Vagina (tissue), 2 donors: Measurements from ENCODE around the gene LRIF1. TPM values are rescaled to one million over a fixed set of nuclear protein-coding genes. Genes with fewer than 3 reads are reported as not detected.

Source experiments
- DNase-seq, 2 donors: peaks; one replicate each; pipeline ENCODE4 v3.0.0-alpha.2; 2017; ENCODE audit errors: extremely low spot score in 2 of 2
- H3K27ac ChIP-seq: fragments of 200-600 bp; sonication (generic); one replicate; pipeline ENCODE4 v1.5.1; 2019
- H3K27me3 ChIP-seq: fragments of 200-600 bp; sonication (generic); one replicate; pipeline ENCODE4 v1.5.1; 2019
- H3K36me3 ChIP-seq, 2 donors: fragments of 200-600 bp; sonication (generic); one replicate each; pipeline ENCODE4 v1.5.1; 2017 to 2019
- H3K4me1 ChIP-seq: fragments of 200-600 bp; sonication (generic); one replicate; pipeline ENCODE4 v1.5.1; 2019
- H3K4me3 ChIP-seq, 2 donors: fragments of 200-600 bp; sonication (generic); 1 replicate in 1 of 2; 2 replicates in 1 of 2; pipeline ENCODE4 v1.5.1; 2016 to 2019
- H3K9me3 ChIP-seq: fragments of 200-600 bp; sonication (generic); one replicate; pipeline ENCODE4 v1.5.1; 2019
- POLR2A ChIP-seq, 2 donors: fragments of 450-650 bp; IDR thresholded peaks; one replicate each; pipeline ENCODE4 v1.6.1; 2017; ENCODE audit warnings: antibody characterized with exemption in 2 of 2, mild to moderate bottlenecking in 2 of 2, moderate library complexity in 2 of 2
- POLR2AphosphoS5 ChIP-seq, 2 donors: sonication (generic); formaldehyde crosslinking; IDR thresholded peaks; one replicate each; pipeline ENCODE4 v1.9.0; 2017; ENCODE audit warnings: antibody characterized with exemption in 2 of 2, mild to moderate bottlenecking in 2 of 2, low read depth in 1 of 2; ENCODE audit not compliant: insufficient read depth in 1 of 2
- intact Hi-C: fragments of 100-400 bp; cut with DNase I; formaldehyde crosslinking; loops from one replicate; pipeline ENCODE4 v1.15.1; 2023
- total RNA-seq: library from RNA; depleted of rRNA; stranded (reverse); fragments of >200 nt; gene quantifications from one replicate; pipeline ENCODE4 v1.2.3, GENCODE V29; 2016
- TF ChIP-seq, protein P1 (sequence below), 3 experiments: fragments of 450-650 bp in 2 of 3; fragments of 200-600 bp in 1 of 3; sonication (generic) in 1 of 3; IDR thresholded peaks; one replicate each; pipeline ENCODE4 v1.5.1; 2017 to 2019; ENCODE audit warnings: antibody characterized with exemption in 3 of 3, mild to moderate bottlenecking in 2 of 3, moderate library complexity in 2 of 3

The LRIF1 gene
- total RNA-seq, 1 donor from 2014 or later: 6.9 TPM

DNA sequence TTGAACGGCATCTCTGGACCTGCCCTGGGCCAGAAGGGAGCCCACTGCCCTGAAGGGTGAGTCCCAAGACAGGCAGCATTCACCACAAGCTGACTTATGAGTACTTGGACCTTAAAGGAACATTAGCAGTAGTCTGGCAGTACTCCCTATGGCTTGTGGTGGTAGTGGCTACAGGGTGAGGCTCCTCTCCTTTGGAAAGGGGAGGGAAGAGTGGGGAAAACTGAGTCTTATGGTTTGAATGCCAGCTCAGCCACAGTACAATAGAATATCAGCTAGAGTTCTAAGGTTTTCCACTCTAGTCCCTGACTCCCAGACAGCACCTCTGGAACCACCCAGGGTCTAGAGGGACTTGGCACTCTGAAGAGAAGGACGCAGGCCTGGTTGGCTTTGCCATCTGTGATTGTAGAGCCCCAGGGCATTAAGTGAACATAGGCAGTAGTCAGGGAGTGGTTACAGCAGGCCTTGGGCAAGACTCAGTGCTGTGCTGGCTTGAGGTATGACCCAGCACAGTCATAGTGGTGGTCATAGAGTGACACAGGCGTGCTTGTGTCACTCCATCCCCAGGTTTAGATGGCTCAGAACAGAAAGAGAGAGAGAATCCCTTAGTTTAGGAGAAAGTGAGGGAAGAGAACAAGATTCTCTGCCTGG is 59.7 kb downstream of the LRIF1 start:
- intact Hi-C loops: no loop called here

DNA sequence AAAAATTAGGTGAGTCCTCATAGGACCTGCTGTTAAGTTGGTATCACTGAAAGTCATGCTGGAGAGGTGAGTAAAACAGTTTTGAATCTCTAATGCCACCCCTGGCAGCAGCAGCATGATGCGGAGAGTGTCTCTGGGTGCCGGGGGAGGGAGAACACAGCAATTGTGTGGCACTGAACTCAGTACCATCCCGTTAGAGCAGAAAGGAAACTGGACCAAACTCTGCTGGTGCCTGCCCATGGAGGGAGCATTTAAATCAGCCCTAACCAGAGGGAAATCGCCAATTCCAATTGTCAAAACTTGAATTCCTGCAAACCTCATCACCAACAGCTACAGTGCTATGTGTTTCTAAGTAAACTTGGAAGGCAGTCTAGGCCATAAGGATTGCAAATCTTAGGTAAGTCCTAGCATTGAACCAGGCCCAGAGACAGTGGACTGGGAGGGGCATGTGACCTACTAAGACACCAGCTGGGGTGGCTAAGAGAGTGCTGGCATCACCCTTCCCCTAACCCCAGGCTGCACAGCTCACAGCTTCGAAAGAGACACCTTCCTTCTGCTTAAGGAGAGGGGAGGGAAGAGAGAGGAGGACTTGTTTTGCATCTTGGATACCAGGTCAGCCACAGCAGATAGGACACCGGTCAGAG is 60.8 kb downstream of the LRIF1 start:
- Histone ChIP-seq H3K4me3 (no peak overlapping the region), H3K36me3 (no peaks in the 10 kb centered on the region), H3K9me3 (no peaks in the 10 kb centered on the region), H3K4me1 (no peaks in the 10 kb centered on the region), H3K27ac (no peak overlapping the region), H3K27me3 (no peaks in the 10 kb centered on the region)
- intact Hi-C loops: no loop called here
- TF ChIP-seq POLR2A (IDR thresholded peaks at IDR 0.05) (no peak), POLR2AphosphoS5 (IDR thresholded peaks at IDR 0.05; ENCODE audit: insufficient read depth in 1 of 2, low read depth in 1 of 2) (no peak)
- TF ChIP-seq, protein P1, sequence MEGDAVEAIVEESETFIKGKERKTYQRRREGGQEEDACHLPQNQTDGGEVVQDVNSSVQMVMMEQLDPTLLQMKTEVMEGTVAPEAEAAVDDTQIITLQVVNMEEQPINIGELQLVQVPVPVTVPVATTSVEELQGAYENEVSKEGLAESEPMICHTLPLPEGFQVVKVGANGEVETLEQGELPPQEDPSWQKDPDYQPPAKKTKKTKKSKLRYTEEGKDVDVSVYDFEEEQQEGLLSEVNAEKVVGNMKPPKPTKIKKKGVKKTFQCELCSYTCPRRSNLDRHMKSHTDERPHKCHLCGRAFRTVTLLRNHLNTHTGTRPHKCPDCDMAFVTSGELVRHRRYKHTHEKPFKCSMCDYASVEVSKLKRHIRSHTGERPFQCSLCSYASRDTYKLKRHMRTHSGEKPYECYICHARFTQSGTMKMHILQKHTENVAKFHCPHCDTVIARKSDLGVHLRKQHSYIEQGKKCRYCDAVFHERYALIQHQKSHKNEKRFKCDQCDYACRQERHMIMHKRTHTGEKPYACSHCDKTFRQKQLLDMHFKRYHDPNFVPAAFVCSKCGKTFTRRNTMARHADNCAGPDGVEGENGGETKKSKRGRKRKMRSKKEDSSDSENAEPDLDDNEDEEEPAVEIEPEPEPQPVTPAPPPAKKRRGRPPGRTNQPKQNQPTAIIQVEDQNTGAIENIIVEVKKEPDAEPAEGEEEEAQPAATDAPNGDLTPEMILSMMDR (IDR thresholded peaks at IDR 0.05): no peak
- DNase-seq: no peak

More for the DNA sequence above, 59.7 kb downstream of the LRIF1 start:
- no peak overlapping the region for H3K27ac ChIP-seq
- H3K27me3 ChIP-seq: no peaks in the 10 kb centered on the region
- no peak for DNase-seq
- TF ChIP-seq POLR2A (IDR thresholded peaks at IDR 0.05): no peak
- TF ChIP-seq POLR2AphosphoS5 (IDR thresholded peaks at IDR 0.05; ENCODE audit: insufficient read depth in 1 of 2, low read depth in 1 of 2): no peak
- TF ChIP-seq, protein P1 (IDR thresholded peaks at IDR 0.05): no peak
- no peaks in the 10 kb centered on the region for H3K4me1 ChIP-seq
- H3K4me3 ChIP-seq: no peak overlapping the region
- H3K9me3 ChIP-seq: no peaks in the 10 kb centered on the region
- no peaks in the 10 kb centered on the region for H3K36me3 ChIP-seq

DNA sequence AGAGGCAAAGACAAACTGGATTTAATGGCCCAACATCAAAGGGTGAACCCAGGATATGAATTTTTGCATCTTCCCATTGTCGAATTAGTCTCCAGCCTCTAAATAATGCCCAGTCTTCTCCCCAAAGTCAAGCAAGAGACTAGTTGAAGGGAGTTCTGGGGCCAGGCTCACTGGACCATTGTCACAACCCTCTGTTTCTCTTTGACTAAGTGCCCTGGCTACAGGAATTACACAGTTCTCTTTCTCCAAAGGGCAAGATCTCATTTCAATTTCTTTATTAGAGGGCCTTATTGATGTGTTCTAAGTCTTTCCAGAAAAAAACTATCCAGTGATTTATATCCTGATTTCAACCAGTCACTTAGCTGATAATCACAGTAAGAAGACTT is 64.3 kb downstream of the LRIF1 start:
- Histone ChIP-seq H3K4me3 (no peak overlapping the region), H3K27me3 (no peaks in the 10 kb centered on the region), H3K27ac (no peak overlapping the region), H3K36me3 (no peaks in the 10 kb centered on the region), H3K9me3 (no peaks in the 10 kb centered on the region), H3K4me1 (no peaks in the 10 kb centered on the region)
- intact Hi-C loops: no loop called here
- TF ChIP-seq POLR2AphosphoS5 (IDR thresholded peaks at IDR 0.05; ENCODE audit: insufficient read depth in 1 of 2, low read depth in 1 of 2) (no peak), POLR2A (IDR thresholded peaks at IDR 0.05) (no peak)
- TF ChIP-seq, protein P1 (IDR thresholded peaks at IDR 0.05): no peak
- DNase-seq: no peak

DNA sequence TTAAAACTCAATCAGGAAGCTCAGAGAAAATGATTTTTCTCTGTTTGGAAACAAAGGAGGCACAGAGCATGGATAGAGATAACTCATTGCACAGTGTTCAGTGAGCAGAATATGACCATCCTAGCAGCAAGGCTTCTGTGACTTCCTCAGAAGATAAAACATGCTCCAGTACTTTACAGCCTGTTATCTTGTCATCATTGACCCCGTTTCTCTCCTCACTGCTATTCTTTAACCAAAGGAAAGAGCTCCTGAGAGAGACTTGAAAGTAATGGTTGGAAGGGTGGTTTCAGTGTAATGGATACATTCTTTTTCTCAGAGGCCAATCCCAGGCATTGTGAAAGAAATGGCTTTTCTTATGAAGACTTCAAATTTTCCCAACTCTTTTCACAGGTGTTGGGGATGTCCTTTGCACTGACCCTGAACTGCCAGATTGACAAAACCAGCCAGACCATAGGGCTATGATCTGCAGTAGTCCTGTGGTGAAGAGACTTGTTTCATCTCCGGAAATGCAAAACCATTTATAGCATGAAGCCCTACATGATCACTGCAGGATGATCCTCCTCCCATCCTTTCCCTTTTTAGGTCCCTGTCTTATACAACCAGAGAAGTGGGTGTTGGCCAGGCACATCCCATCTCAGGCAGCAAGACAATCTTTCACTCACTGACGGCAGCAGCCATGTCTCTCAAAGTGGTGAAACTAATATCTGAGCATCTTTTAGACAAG is 64.8 kb downstream of the LRIF1 start:
- no peaks in the 10 kb centered on the region for H3K4me1 ChIP-seq
- TF ChIP-seq, protein P1 (IDR thresholded peaks at IDR 0.05): no peak
- no peak for TF ChIP-seq POLR2A (IDR thresholded peaks at IDR 0.05)
- no peaks in the 10 kb centered on the region for H3K9me3 ChIP-seq
- no peak overlapping the region for H3K4me3 ChIP-seq
- no peak overlapping the region for H3K27ac ChIP-seq
- H3K27me3 ChIP-seq: no peaks in the 10 kb centered on the region
- H3K36me3 ChIP-seq: no peaks in the 10 kb centered on the region
- intact Hi-C loops: no loop called here
- DNase-seq: no peak

DNA sequence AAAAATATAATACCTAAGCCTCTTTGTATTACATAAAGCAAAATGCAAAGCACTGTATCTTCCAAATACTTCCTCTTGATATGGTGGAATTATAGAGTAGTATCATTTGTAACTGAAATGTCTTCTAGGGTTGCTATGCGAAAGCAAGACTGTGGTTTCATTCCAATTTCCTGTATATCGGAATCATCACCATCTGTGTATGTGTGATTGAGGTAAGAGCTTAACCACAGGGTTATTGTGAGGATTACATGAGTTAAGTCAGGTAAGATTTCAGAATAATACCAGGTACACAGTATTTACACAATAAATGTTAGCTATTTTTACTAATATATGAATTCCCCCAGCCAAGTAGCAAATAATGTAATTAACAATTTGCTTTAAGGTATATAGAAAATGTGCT is 66.0 kb downstream of the LRIF1 start:
- no peak overlapping the region for H3K4me3 ChIP-seq
- no peak for TF ChIP-seq POLR2A (IDR thresholded peaks at IDR 0.05)
- no peak for TF ChIP-seq POLR2AphosphoS5 (IDR thresholded peaks at IDR 0.05; ENCODE audit: insufficient read depth in 1 of 2, low read depth in 1 of 2)
- TF ChIP-seq, protein P1 (IDR thresholded peaks at IDR 0.05): no peak
- H3K27me3 ChIP-seq: no peaks in the 10 kb centered on the region
- no peaks in the 10 kb centered on the region for H3K4me1 ChIP-seq
- H3K9me3 ChIP-seq: no peaks in the 10 kb centered on the region
- intact Hi-C loops: no loop called here
- no peak for DNase-seq
- H3K27ac ChIP-seq: no peak overlapping the region
- no peaks in the 10 kb centered on the region for H3K36me3 ChIP-seq
